ENCODE data around the gene RUSC2.

DNA sequence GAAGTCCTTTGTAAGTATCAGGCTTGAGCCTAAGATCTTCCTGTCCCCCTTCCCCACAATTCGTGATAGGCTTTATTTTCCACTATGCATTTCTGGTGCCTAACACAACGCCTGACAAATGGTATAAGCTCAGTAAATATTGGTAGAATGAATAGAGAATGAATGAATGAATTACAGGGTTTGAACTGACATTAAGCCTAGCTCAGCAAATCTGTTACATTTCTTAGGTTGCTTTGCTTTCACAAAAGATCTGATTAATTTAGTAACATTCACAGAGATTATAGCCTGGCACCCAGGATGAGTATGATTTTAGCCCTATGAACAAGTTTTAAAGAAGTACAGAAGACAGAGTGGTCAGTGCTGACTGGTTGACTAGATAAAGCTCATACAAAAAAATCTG lies 16.4 kb downstream of the RUSC2 start:
- TF ChIP-seq, protein P1, sequence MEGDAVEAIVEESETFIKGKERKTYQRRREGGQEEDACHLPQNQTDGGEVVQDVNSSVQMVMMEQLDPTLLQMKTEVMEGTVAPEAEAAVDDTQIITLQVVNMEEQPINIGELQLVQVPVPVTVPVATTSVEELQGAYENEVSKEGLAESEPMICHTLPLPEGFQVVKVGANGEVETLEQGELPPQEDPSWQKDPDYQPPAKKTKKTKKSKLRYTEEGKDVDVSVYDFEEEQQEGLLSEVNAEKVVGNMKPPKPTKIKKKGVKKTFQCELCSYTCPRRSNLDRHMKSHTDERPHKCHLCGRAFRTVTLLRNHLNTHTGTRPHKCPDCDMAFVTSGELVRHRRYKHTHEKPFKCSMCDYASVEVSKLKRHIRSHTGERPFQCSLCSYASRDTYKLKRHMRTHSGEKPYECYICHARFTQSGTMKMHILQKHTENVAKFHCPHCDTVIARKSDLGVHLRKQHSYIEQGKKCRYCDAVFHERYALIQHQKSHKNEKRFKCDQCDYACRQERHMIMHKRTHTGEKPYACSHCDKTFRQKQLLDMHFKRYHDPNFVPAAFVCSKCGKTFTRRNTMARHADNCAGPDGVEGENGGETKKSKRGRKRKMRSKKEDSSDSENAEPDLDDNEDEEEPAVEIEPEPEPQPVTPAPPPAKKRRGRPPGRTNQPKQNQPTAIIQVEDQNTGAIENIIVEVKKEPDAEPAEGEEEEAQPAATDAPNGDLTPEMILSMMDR (IDR thresholded peaks at IDR 0.05; ENCODE audit: poor library complexity), result no peak
- TF ChIP-seq EZH2 (IDR thresholded peaks at IDR 0.05; ENCODE audit: borderline replicate concordance), result no peak

Data from hepatocyte (in vitro differentiated cells).